ENCODE measurements around the gene FREM2. TPM values are rescaled to one million over a fixed set of nuclear protein-coding genes. Genes with fewer than 3 reads are reported as not detected.
A peak's percentile ranks its signal among the peaks of the same experiment; 100 is the strongest.

Gene FREM2
- total RNA-seq, 1 experiment from 2014 or later, result 6.0 TPM

DNA sequence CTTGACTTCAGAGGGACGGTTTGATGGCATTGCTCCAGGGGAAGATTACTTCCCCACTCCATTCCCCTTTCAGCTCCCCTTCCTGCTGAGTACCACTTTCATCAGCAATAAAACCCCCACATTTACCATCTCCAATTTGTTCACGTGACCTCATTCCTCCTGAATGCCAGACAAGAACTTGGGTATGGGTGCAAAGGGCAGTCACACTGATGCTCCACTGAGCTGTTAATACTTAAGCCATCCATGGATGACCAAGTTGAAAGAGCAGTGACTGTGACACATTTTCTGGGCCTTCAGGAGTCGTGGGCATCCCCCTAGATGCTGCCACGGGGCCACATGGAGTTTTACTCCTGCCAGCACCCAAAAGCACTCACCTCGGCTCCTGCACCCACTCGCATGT is 210.6 kb downstream of the FREM2 start:
- DNase-seq, result no peak
- Histone ChIP-seq H3K4me3 (ENCODE audit: insufficient read depth, low read depth, low read length) (no peak overlapping the region), H3K36me3 (replicated peaks; ENCODE audit: control insufficient read depth, insufficient read depth, low read length) (no peaks in the 10 kb centered on the region), H3K27me3 (ENCODE audit: control insufficient read depth, insufficient read depth, low read length) (no peaks in the 10 kb centered on the region)

DNA sequence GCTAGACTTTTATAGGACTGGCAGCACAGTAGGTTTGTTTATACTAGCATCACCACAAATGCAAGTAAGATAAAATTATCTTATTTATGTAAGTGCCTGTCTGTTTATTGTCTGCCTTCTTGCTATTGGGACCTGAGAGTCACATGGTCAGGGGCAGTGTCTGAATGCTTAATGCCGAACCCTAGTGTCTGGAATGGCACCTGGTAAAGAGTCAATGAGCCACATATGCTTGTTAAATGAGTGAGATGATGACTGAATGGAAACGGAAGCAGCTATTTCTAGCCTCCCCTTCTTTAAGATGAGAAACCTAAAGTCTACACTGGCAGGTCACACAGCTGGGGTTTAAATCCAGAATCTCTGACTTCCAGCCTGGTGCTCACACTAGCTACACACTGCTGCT is 211.6 kb downstream of the FREM2 start:
- DNase-seq, result no peak
- no peak overlapping the region for H3K4me3 ChIP-seq (ENCODE audit: insufficient read depth, low read depth, low read length)
- no peaks in the 10 kb centered on the region for H3K27me3 ChIP-seq (ENCODE audit: control insufficient read depth, insufficient read depth, low read length)
- H3K36me3 ChIP-seq (replicated peaks; ENCODE audit: control insufficient read depth, insufficient read depth, low read length), result no peaks in the 10 kb centered on the region

- H3K4me3 ChIP-seq (ENCODE audit: insufficient read depth, low read depth, low read length), result no peak overlapping the region
- no peaks in the 10 kb centered on the region for H3K27me3 ChIP-seq (ENCODE audit: control insufficient read depth, insufficient read depth, low read length)
- DNase-seq, result no peak
- H3K36me3 ChIP-seq (replicated peaks; ENCODE audit: control insufficient read depth, insufficient read depth, low read length), result no peaks in the 10 kb centered on the region
These were observed 212.7 kb downstream of the FREM2 start for GRCh38 chr13:38899571-38899970.

- peak; percentile 60 for DNase-seq
- Histone ChIP-seq H3K27me3 (ENCODE audit: control insufficient read depth, insufficient read depth, low read length) (no peaks in the 10 kb centered on the region), H3K4me3 (ENCODE audit: insufficient read depth, low read depth, low read length) (no peak overlapping the region), H3K36me3 (replicated peaks; ENCODE audit: control insufficient read depth, insufficient read depth, low read length) (no peaks in the 10 kb centered on the region)
These were observed 213.3 kb downstream of the FREM2 start for GRCh38 chr13:38900188-38900587.

- Histone ChIP-seq H3K36me3 (replicated peaks; ENCODE audit: control insufficient read depth, insufficient read depth, low read length) (no peaks in the 10 kb centered on the region), H3K4me3 (ENCODE audit: insufficient read depth, low read depth, low read length) (no peak overlapping the region), H3K27me3 (ENCODE audit: control insufficient read depth, insufficient read depth, low read length) (no peaks in the 10 kb centered on the region)
- no peak for DNase-seq
These were observed 215.7 kb downstream of the FREM2 start for GRCh38 chr13:38902551-38902950.

DNA sequence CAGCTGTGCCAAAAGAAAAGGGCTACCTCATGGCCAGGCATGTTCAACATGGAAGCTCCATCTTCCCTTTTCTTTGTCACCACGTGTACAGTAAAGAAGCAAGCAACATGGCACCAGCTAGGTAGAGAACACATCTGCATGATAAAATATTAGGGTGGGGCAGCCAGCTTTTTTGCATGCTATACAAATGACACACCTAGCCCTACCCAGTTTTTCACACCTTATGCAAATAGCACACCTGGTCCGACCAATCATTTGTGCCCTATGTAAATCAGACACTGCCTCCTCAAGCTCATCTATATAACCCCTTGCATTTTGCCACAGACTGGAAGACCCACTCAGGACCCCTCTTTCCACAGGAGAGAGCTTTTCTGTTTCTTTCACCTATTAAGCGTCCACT is 218.2 kb downstream of the FREM2 start:
- Histone ChIP-seq H3K4me3 (ENCODE audit: insufficient read depth, low read depth, low read length) (no peak overlapping the region), H3K36me3 (replicated peaks; ENCODE audit: control insufficient read depth, insufficient read depth, low read length) (no peaks in the 10 kb centered on the region), H3K27me3 (ENCODE audit: control insufficient read depth, insufficient read depth, low read length) (no peaks in the 10 kb centered on the region)
- DNase-seq, result no peak

DNA sequence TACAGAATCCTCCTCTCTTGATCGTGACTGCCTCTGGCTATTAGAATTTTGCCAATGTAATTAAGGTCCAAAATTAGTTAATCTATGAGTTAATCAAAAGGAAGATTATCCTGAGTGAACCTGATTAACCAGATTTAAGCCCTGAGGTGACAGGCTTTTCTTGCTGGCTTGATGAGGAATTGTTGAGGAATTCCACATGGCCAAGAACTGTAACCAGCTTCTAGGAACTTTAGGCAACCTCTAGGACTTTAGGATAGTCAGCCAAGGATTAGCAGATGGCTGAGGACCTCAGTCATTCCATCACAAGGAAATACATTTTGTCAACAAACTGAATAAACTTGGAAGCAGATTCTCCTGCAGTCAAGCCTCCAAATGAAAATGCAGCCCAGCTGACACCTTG is 219.0 kb downstream of the FREM2 start:
- no peak overlapping the region for H3K4me3 ChIP-seq (ENCODE audit: insufficient read depth, low read depth, low read length)
- no peaks in the 10 kb centered on the region for H3K36me3 ChIP-seq (replicated peaks; ENCODE audit: control insufficient read depth, insufficient read depth, low read length)
- no peaks in the 10 kb centered on the region for H3K27me3 ChIP-seq (ENCODE audit: control insufficient read depth, insufficient read depth, low read length)
- no peak for DNase-seq

DNA sequence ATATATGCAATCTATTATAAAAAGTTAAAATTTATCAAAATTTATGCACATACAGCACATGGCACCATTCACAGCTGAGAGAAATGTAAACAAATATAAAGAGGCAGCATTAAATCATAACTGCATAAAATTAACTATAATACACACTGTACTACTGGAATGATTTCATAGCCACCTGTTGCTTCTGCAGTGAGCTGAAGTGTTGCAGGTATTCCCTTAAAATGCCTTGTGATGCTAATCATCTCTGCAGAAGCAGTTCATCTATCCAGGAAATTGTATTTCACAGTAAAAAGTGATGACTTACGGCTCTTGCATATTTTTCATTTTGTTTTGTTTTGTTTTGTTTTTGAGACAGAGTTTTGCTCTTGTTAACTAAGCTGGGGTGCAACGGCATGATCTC is 221.7 kb downstream of the FREM2 start:
- Histone ChIP-seq H3K36me3 (replicated peaks; ENCODE audit: control insufficient read depth, insufficient read depth, low read length) (no peaks in the 10 kb centered on the region), H3K4me3 (ENCODE audit: insufficient read depth, low read depth, low read length) (no peak overlapping the region), H3K27me3 (ENCODE audit: control insufficient read depth, insufficient read depth, low read length) (no peaks in the 10 kb centered on the region)
- no peak for DNase-seq

- DNase-seq, result no peak
- H3K27me3 ChIP-seq (ENCODE audit: control insufficient read depth, insufficient read depth, low read length), result no peaks in the 10 kb centered on the region
- H3K4me3 ChIP-seq (ENCODE audit: insufficient read depth, low read depth, low read length), result no peak overlapping the region
- H3K36me3 ChIP-seq (replicated peaks; ENCODE audit: control insufficient read depth, insufficient read depth, low read length), result no peaks in the 10 kb centered on the region
These were observed 227.2 kb downstream of the FREM2 start for GRCh38 chr13:38914070-38914469.

GRCh38 chr13:38921081-38921480 is 234.2 kb downstream of the FREM2 start:
- no peaks in the 10 kb centered on the region for H3K36me3 ChIP-seq (replicated peaks; ENCODE audit: control insufficient read depth, insufficient read depth, low read length)
- no peaks in the 10 kb centered on the region for H3K27me3 ChIP-seq (ENCODE audit: control insufficient read depth, insufficient read depth, low read length)
- DNase-seq, result no peak
- no peak overlapping the region for H3K4me3 ChIP-seq (ENCODE audit: insufficient read depth, low read depth, low read length)

- no peak for DNase-seq
- Histone ChIP-seq H3K36me3 (replicated peaks; ENCODE audit: control insufficient read depth, insufficient read depth, low read length) (no peaks in the 10 kb centered on the region), H3K4me3 (ENCODE audit: insufficient read depth, low read depth, low read length) (no peak overlapping the region), H3K27me3 (ENCODE audit: control insufficient read depth, insufficient read depth, low read length) (no peaks in the 10 kb centered on the region)
These were observed 235.3 kb downstream of the FREM2 start for GRCh38 chr13:38922170-38922569.

GRCh38 chr13:38933786-38934185 is 246.9 kb downstream of the FREM2 start:
- DNase-seq, result no peak
- Histone ChIP-seq H3K27me3 (ENCODE audit: control insufficient read depth, insufficient read depth, low read length) (no peaks in the 10 kb centered on the region), H3K4me3 (ENCODE audit: insufficient read depth, low read depth, low read length) (no peak overlapping the region), H3K36me3 (replicated peaks; ENCODE audit: control insufficient read depth, insufficient read depth, low read length) (no peaks in the 10 kb centered on the region)
